K562 treated with DMSO at 1 percent for 12 hours (cell line): Measurements from ENCODE around the gene ARL6IP1. TPM values are rescaled to one million over a fixed set of nuclear protein-coding genes. Genes with fewer than 3 reads are reported as not detected.

Source experiments
- total RNA-seq: library from RNA; unstranded; fragments of 300-600 nt; gene quantifications from 2 replicates; pipeline ENCODE4 v1.2.3, GENCODE V29; 2022; ENCODE audit not compliant: insufficient read depth

ARL6IP1 gene
- total RNA-seq, result 95.5 and 185 TPM in 2 replicates

GRCh38 chr16:18801145-18801972 lies at the start of gene ARL6IP1:
Gene ARL6IP1, minus strand, starts transcription at chr16:18801549. Its CDS starts 83 bp downstream, at chr16:18801466.

GRCh38 chr16:18789850-18790706 lies 11.3 kb downstream of the ARL6IP1 start, which contains the start of gene RPS15A:
Gene RPS15A, minus strand, starts transcription at chr16:18790334. Its CDS starts 1,221 bp downstream, at chr16:18789113.

Other genes starting within 250 kb of the ARL6IP1 start
- gene NOMO2, start 239.5 kb downstream of the ARL6IP1 start, total RNA-seq, result 78.5 and 142 TPM in 2 replicates
- 4,825 and 6,580 TPM in 2 replicates for gene RPS15A, start 11.2 kb downstream of the ARL6IP1 start, total RNA-seq
- gene SMG1, start 124.9 kb upstream of the ARL6IP1 start, total RNA-seq, result 1.9 and 23.8 TPM in 2 replicates
- gene TMC7, start 182.4 kb upstream of the ARL6IP1 start, total RNA-seq, result 0.50 and 1.8 TPM in 2 replicates